BJ (cell line): Measurements from ENCODE around the gene SNX5. TPM values are rescaled to one million over a fixed set of nuclear protein-coding genes. Genes with fewer than 3 reads are reported as not detected.
A peak's percentile ranks its signal among the peaks of the same experiment; 100 is the strongest.

Experiments
- CTCF ChIA-PET: fragments of 350-600 bp; formaldehyde crosslinking; extraction: SDS; loops from one replicate; lab custom pipeline; 2021; ENCODE audit warnings: antibody characterized with exemption, inconsistent platforms; lab: Yijun Ruan, JAX
- POLR2A ChIA-PET: fragments of 300-600 bp; sonication (Branson Sonifier 250); formaldehyde crosslinking; extraction: SDS; loops from one replicate; lab custom pipeline; 2021; ENCODE audit warnings: antibody characterized with exemption; lab: Charles Lee
- DNase-seq: peaks from one replicate; pipeline ENCODE4 v3.0.0-alpha.2; 2011; ENCODE audit warnings: low read depth
- H3K27me3 ChIP-seq: 2 replicates; pipeline ENCODE4 v1.6.0; 2011; ENCODE audit warnings: low read length; ENCODE audit not compliant: control insufficient read depth, insufficient read depth
- H3K36me3 ChIP-seq: 2 replicates; pipeline ENCODE4 v1.5.1; 2011; ENCODE audit warnings: low read length; ENCODE audit not compliant: control insufficient read depth, insufficient read depth
- H3K4me3 ChIP-seq: 2 replicates; pipeline ENCODE4 v1.5.1; 2011; ENCODE audit warnings: low read depth, mild to moderate bottlenecking, control low read depth, low read length
- polyA minus RNA-seq: library from RNA; depleted of rRNA, polyadenylated mRNA; stranded (reverse); fragments of >200 nt; gene quantifications from 2 replicates; pipeline ENCODE4 v1.2.3, GENCODE V29; 2011; rRNA and poly(A)+ RNA removed
- polyA plus RNA-seq: library from polyadenylated mRNA; depleted of rRNA; stranded (reverse); fragments of >200 nt; gene quantifications from 2 replicates; pipeline ENCODE4 v1.2.3, GENCODE V29; 2011; rRNA removed
- TF ChIP-seq, protein P1 (sequence below): IDR thresholded peaks from 2 replicates; pipeline ENCODE4 v1.5.1; 2011; ENCODE audit warnings: low read depth, mild to moderate bottlenecking, control low read depth, inconsistent platforms, low read length, moderate library complexity; ENCODE audit not compliant: insufficient read depth

The SNX5 gene
- polyA plus RNA-seq (52.7 and 91.1 TPM in 2 replicates), polyA minus RNA-seq (48.5 and 66.6 TPM in 2 replicates)

GRCh38 chr20:17968366-17969277, at the start of gene SNX5, which contains the start of gene MGME1:
SNX5 (minus strand) TSS chr20:17968794; CDS start chr20:17968425, 369 bp downstream.
MGME1 (plus strand) TSS chr20:17969018; CDS start chr20:17969860, 842 bp downstream.
- H3K36me3 ChIP-seq: no peaks in the 10 kb centered on the region
- ChIA-PET POLR2A (no interaction called here), CTCF (interaction anchor here (0.9 to 1.9 kb wide), 3 partner anchors 10 to 286 kb away, joined by 3 to 7 read pairs (median 7); partner anchors contain the start of gene RRBP1)

DNA sequence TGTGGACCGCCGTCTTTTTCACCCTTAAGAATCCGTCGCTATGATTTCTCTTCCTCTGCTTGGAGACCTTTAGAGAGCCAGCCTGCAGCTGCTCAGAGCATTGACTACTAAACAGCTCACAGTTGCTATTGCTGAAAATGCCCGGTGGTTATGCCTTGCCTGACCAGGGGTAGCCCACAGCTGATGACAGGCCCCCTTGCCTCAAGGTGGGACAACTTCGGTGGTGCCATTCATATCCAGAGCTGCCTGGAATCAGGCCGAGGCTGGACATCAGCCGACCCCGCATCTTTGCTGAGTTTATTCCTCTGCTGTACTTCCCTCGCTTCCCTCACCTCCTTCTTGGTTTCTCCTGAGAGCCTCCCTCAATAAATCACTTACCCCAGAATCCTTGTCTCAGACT, 49.5 kb upstream of the SNX5 start:
- H3K27me3 ChIP-seq: 0 out of 2 replicates have a peak, but pooled peaks cover 1% of the 10 kb centered on the region
- CTCF ChIA-PET: interaction anchor here (0.7 kb wide), 1 partner anchor 142 kb away, joined by 3 read pairs; no protein-coding TSS in a partner anchor
- TF ChIP-seq, protein P1, sequence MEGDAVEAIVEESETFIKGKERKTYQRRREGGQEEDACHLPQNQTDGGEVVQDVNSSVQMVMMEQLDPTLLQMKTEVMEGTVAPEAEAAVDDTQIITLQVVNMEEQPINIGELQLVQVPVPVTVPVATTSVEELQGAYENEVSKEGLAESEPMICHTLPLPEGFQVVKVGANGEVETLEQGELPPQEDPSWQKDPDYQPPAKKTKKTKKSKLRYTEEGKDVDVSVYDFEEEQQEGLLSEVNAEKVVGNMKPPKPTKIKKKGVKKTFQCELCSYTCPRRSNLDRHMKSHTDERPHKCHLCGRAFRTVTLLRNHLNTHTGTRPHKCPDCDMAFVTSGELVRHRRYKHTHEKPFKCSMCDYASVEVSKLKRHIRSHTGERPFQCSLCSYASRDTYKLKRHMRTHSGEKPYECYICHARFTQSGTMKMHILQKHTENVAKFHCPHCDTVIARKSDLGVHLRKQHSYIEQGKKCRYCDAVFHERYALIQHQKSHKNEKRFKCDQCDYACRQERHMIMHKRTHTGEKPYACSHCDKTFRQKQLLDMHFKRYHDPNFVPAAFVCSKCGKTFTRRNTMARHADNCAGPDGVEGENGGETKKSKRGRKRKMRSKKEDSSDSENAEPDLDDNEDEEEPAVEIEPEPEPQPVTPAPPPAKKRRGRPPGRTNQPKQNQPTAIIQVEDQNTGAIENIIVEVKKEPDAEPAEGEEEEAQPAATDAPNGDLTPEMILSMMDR: no peak
- no peak for DNase-seq
- no peaks in the 10 kb centered on the region for H3K36me3 ChIP-seq
- POLR2A ChIA-PET: no interaction called here
- no peak overlapping the region for H3K4me3 ChIP-seq

More at GRCh38 chr20:17968366-17969277, at the start of gene SNX5, which contains the start of gene MGME1:
- DNase-seq: peak; percentile 95
- H3K4me3 ChIP-seq: peak within 1 kb of the TSS; percentile 84
- H3K27me3 ChIP-seq: no peaks in the 10 kb centered on the region
- TF ChIP-seq, protein P1: no peak

GRCh38 chr20:18016772-18017171, 48.2 kb upstream of the SNX5 start:
- TF ChIP-seq, protein P1: no peak
- H3K4me3 ChIP-seq: no peak overlapping the region
- H3K27me3 ChIP-seq: 0 out of 2 replicates have a peak, but pooled peaks cover 1% of the 10 kb centered on the region
- POLR2A ChIA-PET: no interaction called here
- no peaks in the 10 kb centered on the region for H3K36me3 ChIP-seq
- CTCF ChIA-PET: interaction anchor here (0.6 kb wide), 1 partner anchor 11 kb away, joined by 3 read pairs; no protein-coding TSS in a partner anchor
- DNase-seq: no peak

DNA sequence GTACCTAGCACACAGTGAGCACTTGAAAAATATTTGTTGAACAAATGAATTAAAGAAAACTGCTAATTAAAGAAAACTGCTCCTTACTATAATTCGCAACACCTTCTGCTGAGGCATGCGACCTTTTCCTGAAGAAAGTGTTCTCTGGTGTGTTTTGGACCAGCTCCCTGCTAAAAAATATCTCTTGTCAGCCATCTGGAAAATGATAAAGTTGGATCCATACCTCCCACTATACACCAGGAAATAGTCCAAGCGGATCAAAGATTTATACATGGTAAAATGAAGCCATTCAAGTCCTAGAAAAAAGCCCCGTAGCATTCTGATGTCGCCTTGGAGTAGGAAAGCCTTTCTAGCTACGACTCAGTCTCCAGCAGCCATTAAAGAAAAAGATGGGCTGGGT, 45.8 kb upstream of the SNX5 start:
- ChIA-PET POLR2A (interaction anchor here (0.7 kb wide), 1 partner anchor 516 kb away, joined by 6 read pairs; no protein-coding TSS in a partner anchor), CTCF (no interaction called here)
- Histone ChIP-seq H3K27me3 (0 out of 2 replicates have a peak, but pooled peaks cover 1% of the 10 kb centered on the region), H3K36me3 (no peaks in the 10 kb centered on the region), H3K4me3 (no peak overlapping the region)
- no peak for DNase-seq
- TF ChIP-seq, protein P1: no peak

DNA sequence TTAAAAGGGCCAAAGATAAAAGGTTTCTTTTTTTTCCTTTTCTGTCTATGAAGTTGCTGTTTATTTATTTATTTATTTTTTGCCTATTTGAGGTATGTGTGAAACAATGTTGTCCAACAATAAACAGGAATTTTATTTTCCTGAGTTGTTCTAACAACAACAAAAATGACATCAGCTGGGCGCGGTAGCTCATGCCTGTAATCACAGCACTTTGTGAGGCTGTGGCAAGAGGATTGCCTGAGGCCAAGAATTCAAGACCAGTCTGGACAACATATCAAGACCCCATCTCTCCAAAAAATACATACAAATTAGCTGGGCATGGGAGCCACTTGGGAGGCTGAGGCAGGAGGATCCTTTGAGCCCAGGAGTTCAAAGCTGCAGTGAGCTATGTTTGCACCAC, 44.3 kb upstream of the SNX5 start:
- H3K36me3 ChIP-seq: no peaks in the 10 kb centered on the region
- TF ChIP-seq, protein P1: no peak
- DNase-seq: no peak
- H3K4me3 ChIP-seq: no peak overlapping the region
- ChIA-PET POLR2A (no interaction called here), CTCF (interaction anchor here (1.0 kb wide), 2 partner anchors 11 to 14 kb away, joined by 5 read pairs; no protein-coding TSS in a partner anchor)
- H3K27me3 ChIP-seq: no peaks in the 10 kb centered on the region
